HG03060 (cell line): ENCODE data around the gene GOLGA3.

Experiments
- ATAC-seq: cut with Tn5 transposase; IDR thresholded peaks from one replicate; pipeline ENCODE4 v1.9.1; 2021; ENCODE audit warnings: low read depth, moderate number of reproducible peaks; ENCODE audit not compliant: unreplicated experiment

Gene GOLGA3

DNA sequence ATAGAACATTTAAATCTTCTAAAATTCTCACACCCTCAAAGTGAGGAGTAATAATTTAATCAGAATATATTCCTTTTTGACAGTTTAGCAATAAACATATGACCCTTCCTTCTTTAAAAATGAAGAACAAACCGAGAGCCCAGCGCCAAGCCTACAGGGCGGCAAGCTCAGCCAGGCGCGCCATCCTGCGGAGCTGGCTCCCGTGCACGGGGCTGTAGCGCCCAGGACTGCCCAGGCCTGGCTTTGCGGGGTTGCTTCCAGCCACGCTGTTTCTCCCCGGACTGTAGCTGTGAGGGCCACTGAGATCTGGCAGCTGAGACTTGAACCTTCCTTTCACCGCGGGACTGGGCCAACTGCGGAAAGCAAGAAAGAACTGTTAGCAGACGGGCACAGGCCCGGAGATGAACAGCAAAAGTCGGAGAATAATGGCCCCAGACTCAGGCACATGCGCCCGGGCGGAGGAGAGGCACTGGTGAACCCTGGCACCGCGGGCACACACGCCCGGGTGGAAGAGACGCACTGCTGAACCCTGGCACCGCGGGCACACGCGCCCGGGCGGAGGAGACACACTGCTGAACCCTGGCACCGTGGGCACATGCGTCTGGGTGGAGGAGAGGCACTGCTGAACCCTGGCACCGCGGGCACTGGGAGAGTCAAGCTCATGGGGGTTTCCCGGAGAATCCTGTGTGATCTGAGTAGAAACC lies 101.4 kb downstream of the GOLGA3 start:
- ATAC-seq = no peak

DNA sequence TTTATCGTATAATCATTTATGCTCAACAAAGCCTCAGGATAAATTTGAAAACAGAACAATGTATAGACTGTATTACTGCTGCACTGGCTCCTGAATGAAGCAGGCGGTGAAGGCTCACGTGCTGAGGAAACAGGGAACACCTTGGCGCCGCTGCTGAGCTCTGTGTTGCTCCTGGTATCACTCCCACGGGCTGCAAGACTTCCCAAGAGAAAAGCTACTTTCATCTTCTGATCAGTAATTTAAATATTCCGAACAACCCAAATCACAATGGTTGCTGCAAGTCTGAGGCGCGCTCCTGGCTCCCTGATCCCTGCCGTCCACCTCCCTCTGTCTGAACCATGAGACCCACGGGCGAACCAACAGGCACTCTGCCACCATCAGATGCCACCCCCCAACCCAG lies 102.3 kb downstream of the GOLGA3 start:
- ATAC-seq = no peak

DNA sequence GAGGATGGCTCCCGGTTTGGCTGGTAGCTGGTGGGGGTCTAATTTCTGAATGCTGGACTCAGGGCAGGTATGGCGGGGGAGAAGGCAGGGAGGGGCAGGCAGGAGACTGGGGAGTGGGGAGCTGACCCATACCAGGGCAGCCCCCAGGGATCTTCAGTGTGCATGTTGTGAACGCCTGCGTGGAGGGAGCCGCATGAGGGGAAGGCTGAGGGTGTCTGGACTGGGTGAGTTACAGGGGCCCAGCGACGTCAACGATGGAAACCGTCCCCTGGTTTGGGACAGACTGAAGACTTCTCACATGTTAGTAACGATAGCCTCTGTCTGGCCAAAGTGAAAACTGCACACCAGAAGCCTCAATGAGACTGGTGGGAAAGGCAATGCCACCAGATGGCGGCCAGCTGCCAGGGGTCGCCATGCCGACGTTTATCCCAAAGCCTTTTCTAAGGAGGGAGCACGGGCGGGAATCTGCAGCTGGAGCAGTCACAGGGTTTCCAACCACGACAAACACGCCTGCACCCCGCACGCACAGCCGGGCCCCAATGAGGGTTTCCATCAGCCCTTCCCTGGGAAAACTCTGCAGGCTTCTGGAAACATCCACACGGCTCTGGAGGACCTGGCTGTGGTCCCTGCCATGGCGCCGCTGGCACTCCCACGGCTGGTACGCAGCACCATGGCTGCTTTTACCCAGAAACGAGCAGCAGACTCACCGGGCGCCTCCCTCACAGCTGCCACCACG lies 104.0 kb downstream of the GOLGA3 start:
- ATAC-seq = no peak

DNA sequence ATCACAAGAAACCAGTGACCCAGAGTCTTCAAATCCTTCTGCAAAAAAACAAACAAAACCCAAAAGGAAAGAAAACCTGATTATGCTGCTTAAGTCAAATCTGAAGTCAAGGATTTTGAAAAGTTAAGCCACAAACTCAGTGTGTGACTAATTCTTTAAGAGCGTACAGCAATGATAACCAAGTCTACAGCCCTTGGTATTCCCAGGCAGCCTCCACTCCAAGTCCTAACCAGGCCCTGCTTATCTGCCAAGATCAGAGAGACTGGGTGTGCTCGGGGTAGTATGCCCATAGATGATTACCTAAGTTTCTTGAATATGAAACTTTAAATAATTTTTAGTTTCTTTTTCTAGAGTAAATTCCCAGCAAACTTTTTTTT lies 104.9 kb downstream of the GOLGA3 start:
- no peak for ATAC-seq

- ATAC-seq = no peak
Measured at GRCh38 chr12:132723015-132723763, 105.5 kb downstream of the GOLGA3 start.

DNA sequence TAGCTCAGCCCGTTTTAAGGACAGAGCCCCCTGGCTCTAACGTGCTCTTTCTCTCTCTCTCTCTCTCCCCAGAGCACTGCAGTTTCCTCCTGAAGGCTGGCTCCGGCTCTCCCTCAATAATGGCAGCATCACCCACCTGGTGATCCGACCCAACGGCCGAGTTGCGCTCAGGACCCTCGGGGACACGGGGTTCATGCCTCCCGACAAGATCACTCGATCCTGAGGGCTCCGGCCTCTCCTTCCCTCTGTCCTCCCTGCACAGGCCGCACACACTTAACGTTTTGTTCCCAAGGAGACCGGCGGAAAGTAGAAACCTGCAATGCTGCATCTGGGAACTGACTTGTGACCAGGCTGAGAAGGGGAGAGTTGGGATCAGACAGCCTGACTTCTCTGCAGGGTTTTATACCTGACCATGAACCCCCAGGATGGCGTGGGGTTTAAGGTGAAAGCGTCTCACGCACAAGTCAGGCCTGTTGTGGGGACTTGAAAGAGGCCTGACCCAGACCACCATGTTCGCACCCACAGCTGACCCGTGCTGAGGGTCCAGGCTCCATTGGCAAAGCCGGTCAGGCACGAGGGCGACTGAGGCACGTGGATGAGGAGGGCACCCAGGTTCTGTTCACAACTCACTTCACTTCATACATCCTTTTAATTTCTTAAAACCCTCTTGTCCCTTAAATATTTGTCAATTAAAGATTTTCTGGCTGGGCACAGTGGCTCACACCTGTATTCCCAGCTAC lies 107.9 kb downstream of the GOLGA3 start:
- no peak for ATAC-seq

DNA sequence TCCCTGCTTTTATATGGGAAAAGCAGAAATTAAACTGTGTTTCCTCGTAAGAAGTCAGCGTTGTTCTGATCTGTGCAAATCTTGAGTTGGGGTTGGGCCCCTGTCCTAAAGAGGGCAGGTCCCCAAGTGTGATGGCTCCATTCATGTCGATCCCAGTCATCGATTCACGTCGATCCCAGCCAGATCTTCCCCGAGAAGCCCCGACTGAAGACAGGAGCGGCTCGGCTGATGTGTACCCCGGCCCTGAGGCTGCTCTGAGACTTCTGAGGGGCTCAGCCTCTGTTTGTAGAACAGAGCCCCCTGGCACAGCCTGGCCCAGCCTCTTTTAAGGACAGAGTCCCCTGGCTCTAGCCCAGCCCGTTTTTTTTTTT lies 108.7 kb downstream of the GOLGA3 start:
- no peak for ATAC-seq

- ATAC-seq = no peak
Measured at GRCh38 chr12:132719141-132719953, 109.3 kb downstream of the GOLGA3 start.
